NCI-H2196 treated with DMSO at 0.1 percent for 48 hours (cell line): ENCODE measurements around the gene NPFFR2.
"Not testable (repeated sequence)": the region's sequence is repeated elsewhere in the genome, so short reads cannot be mapped to it uniquely, and the experiment has no call there.

Source experiments
- DNase-seq: peaks from one replicate; lab custom pipeline; 2025; ENCODE audit not compliant: unreplicated experiment; lab: John Stamatoyannopoulos, UW

Gene NPFFR2

DNA sequence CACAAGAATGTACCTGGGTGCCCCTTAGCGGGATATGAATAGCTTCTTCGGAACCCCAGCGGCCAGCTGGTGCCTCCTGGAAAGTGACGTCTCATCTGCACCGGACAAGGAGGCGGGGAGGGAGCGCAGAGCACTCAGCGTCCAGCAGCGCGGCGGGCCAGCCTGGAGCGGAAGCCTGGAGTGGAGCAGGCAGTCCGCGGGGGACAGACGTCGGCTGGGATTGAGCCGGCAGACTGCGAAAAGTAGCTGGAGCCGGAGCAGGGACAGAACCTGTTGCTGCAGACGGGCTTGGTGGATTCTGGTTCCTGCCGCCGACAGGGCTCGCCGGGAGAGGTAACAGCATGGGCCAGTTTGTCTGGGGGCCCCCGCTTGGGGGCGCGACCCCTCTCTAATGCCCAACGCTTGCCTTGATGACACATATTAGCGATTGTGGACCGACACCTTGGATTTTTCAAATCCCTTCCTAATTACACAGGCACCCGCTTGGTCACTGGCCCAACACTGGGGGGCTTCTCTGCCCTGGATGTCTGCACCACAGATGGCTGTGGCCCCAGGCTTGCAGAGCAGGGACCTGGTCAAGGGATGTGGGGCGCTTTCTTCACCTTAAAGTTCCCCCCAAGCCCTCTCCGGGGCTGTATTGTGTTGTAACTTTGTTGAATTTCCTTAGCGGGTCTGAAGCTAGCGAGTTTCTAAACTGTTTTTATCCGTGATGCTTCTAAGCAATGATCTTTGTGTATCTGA lies at the start of gene NPFFR2:
Gene NPFFR2, plus strand, starts transcription at position 133 of the 741 bp plus-strand sequence. CDS start 96,592 bp downstream, outside the sequence.
- no peak for DNase-seq

DNA sequence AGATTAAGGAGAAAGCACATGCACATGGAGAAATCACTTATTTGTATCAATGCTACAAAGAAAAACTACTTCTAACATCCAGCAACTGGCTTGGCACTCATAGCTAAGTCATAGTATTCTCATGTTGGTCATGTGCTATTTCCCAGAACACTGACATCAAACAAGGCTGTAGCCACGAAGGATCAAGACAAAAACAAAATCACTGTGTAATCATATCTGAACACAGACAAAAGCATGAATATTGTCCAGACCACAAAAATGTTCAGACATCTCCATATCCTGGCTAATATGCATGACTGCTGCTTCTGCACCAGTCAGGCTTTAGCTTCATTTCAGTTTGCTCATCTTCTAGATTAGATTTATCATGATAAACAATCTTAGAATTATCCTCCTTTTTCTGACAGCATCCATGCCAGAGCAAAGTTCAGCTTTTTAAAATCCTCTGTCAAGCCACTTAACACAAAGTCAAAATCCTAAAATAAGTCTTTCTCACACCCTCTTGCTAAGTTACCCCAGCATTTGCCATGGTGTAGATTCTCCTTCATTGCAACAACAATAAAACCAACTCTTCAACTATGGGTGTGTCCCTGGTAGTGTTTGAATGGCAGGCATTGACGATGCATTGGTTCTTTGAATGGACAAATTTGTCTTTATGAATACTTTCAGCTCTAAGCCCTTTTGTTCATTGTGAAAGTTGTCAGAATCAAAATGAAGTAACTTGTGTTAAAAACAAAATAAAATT lies 39.1 kb upstream of the NPFFR2 start:
- no peak for DNase-seq

DNA sequence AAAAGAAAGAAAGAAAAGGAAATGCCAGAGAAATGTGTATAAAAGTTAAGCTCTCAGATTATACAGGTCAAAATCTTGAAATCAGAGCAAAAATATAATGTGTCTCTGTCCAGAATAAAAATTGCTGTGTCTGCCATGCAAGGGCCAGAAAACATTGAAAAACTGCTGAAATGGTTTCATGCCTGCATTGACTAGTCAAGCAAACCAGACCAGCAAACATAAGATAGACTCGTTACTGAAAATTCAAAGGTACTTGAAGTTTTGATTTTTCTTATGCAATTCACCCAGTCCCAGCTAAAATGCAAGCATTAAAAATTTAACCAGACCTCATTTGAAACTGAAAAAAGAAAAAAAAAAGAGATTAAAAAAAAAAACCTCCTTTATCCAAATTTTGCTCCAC lies 37.2 kb upstream of the NPFFR2 start:
- no peak for DNase-seq

DNA sequence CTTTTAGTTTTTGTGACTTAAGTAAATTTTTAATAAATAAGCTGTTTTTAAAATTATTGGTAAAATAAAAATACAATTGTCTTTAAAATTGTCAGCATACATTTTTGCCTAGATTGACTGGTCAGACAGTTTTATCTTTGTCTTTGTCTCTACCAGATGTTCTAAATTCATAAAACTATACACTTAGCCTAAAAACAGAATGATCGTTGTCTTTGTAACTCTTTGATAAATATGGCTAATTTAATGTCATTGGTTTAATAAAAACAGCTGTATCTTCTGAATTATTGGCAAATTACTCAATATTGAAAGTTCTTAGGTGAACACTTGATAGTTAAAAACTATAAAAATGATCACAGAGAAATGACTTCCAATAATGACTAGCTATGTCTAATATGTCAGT lies 36.5 kb upstream of the NPFFR2 start:
- DNase-seq: no peak

DNA sequence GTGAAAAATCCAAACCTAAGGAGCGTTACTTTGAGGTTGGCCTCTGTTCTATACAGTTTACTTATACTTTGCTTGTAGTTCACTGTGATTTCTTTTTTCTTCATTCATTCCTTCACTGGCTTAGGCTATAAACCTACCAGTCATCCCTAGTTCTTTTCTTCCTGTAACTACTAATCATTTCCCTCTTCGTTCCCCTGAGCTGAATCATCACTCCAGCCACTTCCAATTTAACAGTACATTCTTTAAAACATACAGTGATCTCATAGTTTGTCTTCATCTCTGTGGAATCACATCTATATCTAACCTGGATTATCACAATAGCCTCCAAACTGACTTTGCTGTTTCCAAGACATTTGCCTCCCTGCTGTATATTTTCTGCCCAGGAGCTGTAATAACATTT lies 25.2 kb upstream of the NPFFR2 start:
- no peak for DNase-seq

DNA sequence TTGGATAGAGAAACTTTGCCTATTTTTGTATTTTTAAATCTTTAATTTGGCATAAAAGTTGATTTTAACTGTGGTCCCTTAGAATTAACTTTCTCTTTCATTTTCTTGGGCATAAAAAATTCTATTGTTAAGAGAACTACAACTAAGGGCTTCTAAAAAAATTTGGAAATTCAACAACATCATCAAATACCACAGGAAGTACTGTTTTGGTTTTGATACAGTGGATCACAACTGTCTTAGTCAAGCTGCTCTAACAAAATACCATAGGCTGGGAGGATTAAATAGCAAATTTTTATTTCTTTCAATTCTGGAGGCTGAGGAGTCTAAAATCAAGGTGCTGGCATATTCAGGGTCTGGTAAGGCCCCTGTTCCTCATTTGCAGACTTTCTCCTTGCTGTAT lies 19.9 kb upstream of the NPFFR2 start:
- no peak for DNase-seq

DNA sequence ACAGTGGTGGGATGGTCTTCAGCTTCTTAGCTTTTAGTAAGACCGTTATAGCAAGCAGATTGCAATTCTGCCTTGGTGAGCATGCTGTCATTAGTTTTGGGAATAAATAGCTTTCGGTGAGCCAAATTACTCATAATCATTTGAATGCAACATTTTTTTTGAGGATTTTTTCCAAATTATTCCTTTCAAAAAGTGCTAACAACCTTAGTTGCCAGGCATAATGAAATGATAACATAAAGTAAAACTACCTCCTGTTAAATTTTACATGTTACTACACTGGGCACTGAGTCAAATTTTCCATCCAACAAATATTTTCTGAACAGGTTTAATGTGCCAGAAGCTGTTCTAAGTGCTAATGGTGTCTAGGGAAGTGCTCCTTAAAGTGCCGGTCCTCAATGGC lies 15.8 kb upstream of the NPFFR2 start:
- DNase-seq: no peak

DNA sequence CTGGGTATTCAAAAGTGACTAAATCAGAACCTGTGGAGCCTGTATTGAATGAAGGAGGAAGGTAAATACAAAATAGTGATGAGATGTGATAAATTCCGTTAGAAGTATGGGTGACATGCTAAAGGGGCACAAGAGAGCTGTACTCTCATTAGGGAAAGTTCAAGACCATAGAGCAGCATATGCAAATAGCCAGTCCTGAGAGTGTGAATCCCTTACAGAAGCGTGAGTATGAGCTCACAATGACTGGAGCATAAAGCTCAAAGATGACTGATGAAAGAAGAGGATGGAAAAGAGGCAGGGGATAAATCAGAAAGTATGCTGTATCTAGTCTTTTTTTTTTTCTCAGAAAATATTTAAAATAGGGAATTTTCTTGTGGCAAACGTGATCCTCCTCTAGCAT lies 12.1 kb upstream of the NPFFR2 start:
- DNase-seq: no peak

DNA sequence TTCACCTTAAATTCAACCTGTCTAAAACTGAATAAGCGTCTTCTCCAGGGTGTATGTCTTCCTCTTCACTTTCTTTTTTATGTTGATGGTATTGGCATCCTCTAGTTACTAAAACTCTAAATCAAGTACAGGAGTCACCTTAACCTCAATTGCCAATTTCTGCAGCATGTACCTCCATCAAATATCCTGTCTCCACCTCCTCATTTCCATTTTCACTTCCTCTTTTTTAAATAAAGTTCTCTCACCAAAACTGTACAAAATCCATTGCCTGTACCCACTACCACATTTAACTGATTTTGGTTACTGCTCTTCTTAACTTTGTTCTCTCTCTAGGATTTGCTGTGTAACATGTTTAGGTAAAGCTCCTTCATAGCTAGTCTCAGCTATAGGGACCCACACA lies 9.2 kb upstream of the NPFFR2 start:
- DNase-seq: no peak

DNA sequence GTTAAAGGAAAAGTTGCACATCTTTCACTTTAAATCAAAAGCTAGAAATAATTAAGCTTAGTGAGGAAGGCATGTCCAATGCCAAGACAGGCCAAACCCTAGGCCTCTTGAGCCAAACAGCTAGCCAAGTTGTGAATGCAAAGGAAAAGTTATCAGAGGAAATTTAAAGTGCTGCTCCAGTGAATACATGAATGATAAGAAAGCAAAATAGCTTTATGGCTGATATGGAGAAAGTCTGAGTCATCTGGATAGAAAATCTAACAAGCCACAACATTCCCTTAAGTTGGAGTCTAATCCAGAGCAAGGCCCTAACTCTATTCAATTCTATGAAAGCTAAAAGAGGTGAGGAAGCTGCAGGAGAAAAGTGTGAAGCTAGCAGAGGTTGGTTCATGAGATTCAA lies 23.8 kb downstream of the NPFFR2 start:
- no peak for DNase-seq

DNA sequence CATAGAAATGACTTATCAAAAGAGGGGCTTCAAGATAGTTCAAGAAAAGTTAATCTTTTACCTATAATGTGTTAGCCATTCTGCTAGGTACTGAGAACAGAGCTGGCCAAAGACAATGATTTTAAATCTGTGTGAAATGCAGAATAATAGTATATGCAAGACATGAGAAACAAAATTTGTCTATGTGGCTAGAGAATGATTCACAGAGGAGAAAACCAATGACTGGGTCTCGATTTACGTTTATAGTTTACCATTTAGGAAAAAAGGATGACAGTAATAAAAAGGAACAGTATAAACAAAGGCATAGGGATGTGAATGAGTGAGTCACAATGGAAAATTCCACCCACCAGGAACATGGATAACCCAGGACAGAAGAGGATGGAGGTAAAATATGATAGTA lies 31.9 kb downstream of the NPFFR2 start:
- DNase-seq: no peak

DNA sequence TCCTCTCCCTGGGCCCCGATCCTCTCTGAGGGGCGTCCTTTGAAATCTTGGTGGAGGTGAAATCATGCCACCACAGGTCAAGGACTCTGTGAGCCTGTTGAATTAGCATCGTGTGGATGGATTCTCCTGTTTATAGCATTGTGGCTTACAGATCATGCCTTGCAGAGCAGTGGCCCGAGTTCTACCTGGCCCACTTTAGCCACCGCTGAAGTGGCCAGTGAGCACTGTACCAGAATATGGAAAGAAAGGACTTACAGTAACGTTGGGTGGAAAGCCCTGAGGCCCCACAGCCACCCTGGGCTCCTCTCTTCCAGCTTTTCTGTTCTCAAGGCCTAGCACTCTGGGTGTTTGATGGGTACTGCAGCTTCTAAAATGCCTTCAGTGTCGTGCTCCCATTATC lies 35.3 kb downstream of the NPFFR2 start:
- no peak for DNase-seq

DNA sequence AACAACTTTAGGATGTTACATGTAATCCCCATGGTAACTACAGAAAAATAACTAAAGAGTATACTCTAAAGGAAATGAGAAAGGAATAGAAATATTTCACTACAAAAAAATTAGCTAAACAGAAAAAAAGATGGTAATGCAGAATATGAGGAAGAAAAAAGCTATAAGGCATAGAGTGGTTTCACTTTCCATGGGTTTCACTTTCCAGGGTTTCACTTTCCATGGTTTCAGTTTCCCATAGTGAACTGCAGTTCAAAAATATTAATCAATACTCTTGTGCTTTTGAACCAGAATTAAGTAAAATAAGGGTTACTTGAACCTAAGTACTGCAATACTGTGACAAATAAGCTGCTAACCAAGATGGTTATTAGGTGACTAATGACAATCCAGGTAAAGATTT lies 42.0 kb downstream of the NPFFR2 start:
- no peak for DNase-seq

DNA sequence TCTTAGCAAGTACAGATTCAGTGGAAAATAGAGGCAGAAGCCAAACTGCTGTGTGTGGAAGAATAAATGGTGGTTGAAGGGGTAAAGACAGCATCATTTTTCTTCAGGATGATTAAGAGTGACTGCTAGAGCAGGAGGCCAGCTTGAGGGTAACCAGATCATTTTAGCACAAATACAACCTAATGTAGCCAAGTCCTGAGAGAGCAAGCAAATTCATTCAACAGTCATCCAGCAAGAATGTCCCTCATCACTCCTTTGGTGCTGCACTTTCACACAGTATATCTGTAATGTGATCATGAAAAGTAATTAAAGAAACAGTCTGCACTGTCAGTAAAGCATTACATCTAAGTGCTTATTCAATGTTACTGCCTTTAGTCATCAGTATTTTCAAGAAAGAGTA lies 44.8 kb downstream of the NPFFR2 start:
- no peak for DNase-seq

DNA sequence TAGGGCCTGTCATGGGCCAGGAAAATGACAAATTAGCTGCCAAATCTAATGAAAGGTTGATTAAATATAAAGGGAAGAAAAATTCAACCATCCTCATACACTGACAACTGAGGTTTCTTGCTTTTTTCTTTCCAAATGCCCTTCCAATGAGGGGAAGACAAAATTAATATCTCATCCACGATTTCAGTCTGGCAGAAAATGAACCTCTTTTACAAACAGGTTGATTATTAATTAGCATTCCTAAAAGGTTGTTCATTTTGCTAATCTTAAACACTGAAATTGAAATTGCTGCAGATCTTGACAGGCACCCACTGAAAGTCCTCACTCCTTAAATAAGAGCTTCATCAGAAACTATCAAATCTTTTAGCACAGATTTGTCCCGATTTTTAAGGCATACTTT lies 45.5 kb downstream of the NPFFR2 start:
- no peak for DNase-seq

DNA sequence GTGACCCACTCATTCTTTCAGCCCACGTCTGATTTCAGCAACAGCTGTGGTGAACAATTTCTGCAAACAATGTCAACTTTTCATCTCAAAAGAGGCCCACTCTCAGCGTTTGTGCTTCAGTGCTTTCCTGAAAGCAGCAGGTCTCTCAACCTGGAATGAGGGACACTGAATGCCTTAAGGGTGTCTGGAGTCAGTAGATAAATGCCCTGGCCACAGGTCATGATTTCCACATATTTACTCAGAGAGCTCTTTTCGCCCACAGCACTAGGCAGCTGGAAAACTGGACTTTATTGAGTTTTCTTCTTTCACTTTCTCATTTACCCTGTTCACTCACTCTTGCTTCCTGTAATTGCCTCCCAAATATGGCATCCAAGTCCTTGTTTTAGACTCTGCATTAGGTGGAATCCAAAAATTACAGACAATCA lies 52.8 kb downstream of the NPFFR2 start:
- DNase-seq: no peak

DNA sequence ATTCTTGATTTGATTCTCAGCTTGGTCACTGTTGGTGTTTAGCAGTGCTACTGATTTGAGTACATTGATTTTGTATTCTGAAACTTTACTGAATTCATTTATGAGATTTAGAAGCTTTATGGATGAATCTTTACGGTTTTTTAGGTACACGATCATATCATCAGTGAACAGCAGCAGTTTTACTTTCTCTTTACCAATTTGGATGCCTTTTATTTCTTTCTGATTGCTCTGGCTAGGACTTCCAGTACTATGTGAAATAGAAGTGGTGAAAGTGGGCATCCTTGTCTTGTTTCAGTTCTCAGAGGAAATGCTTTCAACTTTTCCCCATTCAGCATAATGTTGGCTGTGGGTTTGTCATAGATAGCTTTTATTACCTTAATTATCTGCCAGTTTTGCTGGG lies 58.8 kb downstream of the NPFFR2 start:
- not testable (repeated sequence) for DNase-seq

DNA sequence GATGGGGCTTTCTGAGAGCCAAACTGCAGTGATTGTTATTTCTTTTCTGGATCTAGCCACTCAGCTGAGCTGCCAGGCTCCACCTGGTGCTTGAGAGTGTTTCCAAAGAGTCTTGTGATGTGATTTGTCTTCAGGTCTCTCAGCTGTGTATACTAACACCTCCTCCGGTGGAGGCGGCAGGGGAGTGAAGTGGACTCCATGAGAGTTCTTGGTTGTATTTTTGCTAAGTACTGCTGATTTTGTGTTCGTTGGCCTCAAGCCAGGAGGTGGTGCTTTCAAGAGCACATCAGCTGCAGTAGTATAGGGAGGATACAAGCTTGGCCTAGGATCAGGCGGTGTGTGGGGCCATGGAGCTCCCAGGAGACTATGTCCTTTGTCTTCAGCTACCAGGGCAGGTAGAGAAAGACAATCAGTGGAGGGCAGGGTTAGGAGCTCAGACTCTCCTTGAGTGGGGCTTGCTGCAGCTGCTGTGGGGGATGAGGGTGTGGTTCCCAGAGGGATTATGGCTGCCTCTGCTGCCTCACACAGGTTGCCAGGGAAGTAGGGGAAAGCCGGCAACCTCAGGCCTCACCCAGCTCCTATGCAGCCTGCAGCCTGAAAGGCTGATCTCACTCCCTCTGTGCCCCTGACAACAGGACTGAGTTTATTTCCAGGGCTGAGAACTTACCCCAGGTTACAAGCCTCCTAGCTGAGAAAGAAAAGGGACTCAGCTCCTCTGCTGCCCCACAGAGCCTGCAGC lies 62.4 kb downstream of the NPFFR2 start:
- DNase-seq: no peak

DNA sequence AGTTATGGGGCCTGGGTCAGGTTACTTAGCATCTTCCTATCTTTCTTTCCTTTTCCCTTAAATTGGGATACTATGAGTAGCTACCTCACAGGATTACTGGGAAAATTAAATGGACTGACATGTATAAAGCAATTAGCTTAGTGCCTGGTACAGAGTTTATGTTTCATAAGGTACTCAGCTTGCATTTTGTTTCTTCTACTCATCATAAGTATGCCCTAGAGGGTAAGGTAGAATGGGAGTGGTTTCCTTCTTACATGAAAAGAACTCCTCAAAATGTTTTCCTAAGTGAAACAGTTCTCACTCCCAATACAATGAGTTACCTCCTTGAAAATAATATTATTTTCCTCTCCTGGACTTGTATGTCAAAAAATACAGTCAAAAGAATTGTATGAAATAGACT lies 75.7 kb downstream of the NPFFR2 start:
- no peak for DNase-seq

DNA sequence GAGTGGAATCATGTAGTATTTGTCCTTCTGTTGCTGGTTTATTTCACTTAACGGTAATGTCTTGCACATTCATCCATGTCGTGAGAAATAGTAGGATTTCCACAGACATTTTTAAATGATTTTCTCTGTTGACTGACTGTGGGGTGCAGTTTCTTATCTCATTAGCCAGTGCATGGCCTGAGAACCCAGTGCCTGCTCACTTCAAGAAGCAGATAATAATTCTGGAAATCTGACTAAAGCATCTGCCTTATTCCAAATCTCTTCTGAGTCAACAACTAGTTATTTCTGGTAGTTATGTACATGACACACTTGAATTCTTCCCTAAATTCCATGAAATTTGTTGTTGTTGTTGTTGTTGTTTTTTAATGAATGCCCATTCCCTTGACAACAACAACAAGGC lies 77.6 kb downstream of the NPFFR2 start:
- no peak for DNase-seq

DNA sequence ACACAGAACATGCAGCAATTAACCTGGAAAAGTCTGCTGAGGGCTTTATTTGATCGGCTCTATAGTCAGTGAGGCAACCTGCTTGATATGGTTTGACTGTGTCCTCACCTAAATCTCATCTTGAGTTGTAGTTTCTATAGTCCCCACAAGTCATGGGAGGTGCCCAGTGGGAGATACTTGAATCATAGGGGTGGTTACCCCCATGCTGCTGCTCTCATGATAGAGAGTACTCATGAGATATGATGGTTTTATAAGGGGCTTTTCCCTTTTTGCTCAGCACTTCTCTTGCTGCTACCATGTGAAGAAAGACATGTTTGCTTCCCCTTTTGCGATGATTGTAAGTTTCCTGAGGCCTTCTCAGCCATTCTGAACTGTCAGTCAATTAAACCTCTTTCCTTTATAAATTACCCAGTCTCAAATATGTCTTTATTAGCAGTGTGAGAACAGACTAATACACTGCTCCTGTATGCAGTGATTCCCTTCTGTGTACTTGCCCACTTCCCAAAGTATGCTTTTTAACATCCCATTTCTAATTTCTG lies 78.2 kb downstream of the NPFFR2 start:
- no peak for DNase-seq

DNA sequence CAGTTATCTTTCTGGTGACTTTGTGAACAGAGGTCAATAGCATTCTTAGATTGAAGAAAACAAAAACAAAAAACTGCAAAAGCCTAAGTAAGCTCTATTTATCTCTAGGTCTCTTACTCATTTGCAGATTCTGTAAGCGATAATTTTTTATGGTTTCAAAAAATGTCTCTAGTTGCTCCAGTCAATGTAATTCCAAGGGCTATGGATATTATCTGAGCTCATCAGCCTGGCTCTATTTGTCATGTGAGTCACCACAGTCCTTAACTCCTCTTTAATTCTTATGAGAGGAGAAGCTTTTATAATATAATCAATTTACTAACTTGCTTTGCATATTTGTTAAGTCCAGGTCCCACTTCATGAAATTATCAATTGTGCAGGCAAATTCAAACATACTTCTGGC lies 79.1 kb downstream of the NPFFR2 start:
- no peak for DNase-seq
